ENCODE measurements around the gene PCYT2. TPM values are rescaled to one million over a fixed set of nuclear protein-coding genes. Genes with fewer than 3 reads are reported as not detected.

PCYT2 gene
- total and polyA plus RNA-seq, 9 of the 15 experiments (the other 6 are each of a cell fraction or from before 2014, with no cell fraction given) = 0.92 to 134 (median 82.5) TPM

- TF ChIP-seq CTCF (IDR thresholded peaks at IDR 0.05 in 2 of 3, conservative IDR thresholded peaks at IDR 0.05 in 1 of 3; ENCODE audit: insufficient read depth in 2 of 3, low read depth in 1 of 3, low read length in 3 of 3) (peak in 1 of 3 experiments; percentile 10; a peak in 1 of 6 replicates), HDAC2 (IDR thresholded peaks at IDR 0.05) (peak; percentile 57), MAFF (IDR thresholded peaks at IDR 0.05; ENCODE audit: low read length) (peak; percentile 99), ZNF197 (CRISPR knock-in tag; IDR thresholded peaks at IDR 0.05; ENCODE audit: low read depth) (no peak), CHD2 (IDR thresholded peaks at IDR 0.05; ENCODE audit: low read depth, low read length) (no peak), GATAD2A (IDR thresholded peaks at IDR 0.05) (no peak), TAL1 (IDR thresholded peaks at IDR 0.05) (no peak), ZNF408 (CRISPR knock-in tag; IDR thresholded peaks at IDR 0.05; ENCODE audit: low read depth) (no peak), RREB1 (CRISPR knock-in tag; IDR thresholded peaks at IDR 0.05) (0 out of 2 replicates have a peak, but pooled peaks have one; percentile 49), GABPB2 (CRISPR knock-in tag; conservative IDR thresholded peaks at IDR 0.05) (no peak), FOXJ2 (tag; IDR thresholded peaks at IDR 0.05) (no peak), ZNF740 (CRISPR knock-in tag; IDR thresholded peaks at IDR 0.05) (no peak), ZNF740 (tag; IDR thresholded peaks at IDR 0.05) (0 out of 4 replicates have a peak, but pooled peaks of 1 of the 2 experiments have one; percentile 18), MIER1 (IDR thresholded peaks at IDR 0.05; ENCODE audit: low read depth) (no peak), SMAD1 (IDR thresholded peaks at IDR 0.05; ENCODE audit: low read depth, low read length, partially characterized antibody) (peak; percentile 17)
These were observed 12.4 kb upstream of the PCYT2 start (continued) for GRCh38 chr17:81923302-81924260.
